Thyroid gland (tissue), 4 donors: ENCODE measurements around the gene RPGR.

Experiments used
- POLR2A ChIP-seq, 2 donors: fragments of 450-650 bp; IDR thresholded peaks; one replicate each; pipeline ENCODE4 v1.6.1; 2017; ENCODE audit warnings: antibody characterized with exemption in 2 of 2, mild to moderate bottlenecking in 2 of 2, moderate library complexity in 1 of 2
- TF ChIP-seq, protein P1 (sequence below), 6 experiments: fragments of 200-600 bp in 3 of 6; fragments of 450-650 bp in 3 of 6; sonication (generic) in 3 of 6; IDR thresholded peaks; one replicate each; pipeline ENCODE4 v1.5.1; 2016 to 2019; ENCODE audit warnings: antibody characterized with exemption in 6 of 6, mild to moderate bottlenecking in 2 of 6, inconsistent platforms in 1 of 6, moderate library complexity in 1 of 6

DNA sequence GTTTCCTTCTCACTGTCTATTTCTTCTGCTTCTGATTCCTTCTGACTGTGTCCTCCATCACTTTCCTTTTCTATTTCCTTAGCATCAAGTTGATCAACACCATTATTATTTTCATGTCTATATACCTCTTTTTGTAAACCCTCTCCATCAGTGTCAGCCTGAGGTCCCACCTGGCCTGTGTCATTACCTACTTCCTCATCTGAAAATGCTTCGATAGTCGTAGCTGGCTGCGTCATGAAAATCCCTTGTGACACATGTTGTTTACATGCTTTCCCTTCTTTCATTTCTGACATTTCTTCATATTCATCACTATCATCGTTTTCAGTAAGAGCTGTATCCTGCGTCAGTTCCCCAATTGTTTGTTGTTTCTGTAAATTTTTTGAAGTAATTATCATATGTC, 39.6 kb downstream of the RPGR start:
- no peak for TF ChIP-seq POLR2A (IDR thresholded peaks at IDR 0.05)
- TF ChIP-seq, protein P1, sequence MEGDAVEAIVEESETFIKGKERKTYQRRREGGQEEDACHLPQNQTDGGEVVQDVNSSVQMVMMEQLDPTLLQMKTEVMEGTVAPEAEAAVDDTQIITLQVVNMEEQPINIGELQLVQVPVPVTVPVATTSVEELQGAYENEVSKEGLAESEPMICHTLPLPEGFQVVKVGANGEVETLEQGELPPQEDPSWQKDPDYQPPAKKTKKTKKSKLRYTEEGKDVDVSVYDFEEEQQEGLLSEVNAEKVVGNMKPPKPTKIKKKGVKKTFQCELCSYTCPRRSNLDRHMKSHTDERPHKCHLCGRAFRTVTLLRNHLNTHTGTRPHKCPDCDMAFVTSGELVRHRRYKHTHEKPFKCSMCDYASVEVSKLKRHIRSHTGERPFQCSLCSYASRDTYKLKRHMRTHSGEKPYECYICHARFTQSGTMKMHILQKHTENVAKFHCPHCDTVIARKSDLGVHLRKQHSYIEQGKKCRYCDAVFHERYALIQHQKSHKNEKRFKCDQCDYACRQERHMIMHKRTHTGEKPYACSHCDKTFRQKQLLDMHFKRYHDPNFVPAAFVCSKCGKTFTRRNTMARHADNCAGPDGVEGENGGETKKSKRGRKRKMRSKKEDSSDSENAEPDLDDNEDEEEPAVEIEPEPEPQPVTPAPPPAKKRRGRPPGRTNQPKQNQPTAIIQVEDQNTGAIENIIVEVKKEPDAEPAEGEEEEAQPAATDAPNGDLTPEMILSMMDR (IDR thresholded peaks at IDR 0.05), result no peak
